GM15510 (cell line): ENCODE data around the gene DGKG.

Experiments
- POLR2A ChIP-seq: IDR thresholded peaks from 3 replicates; pipeline ENCODE4 v1.6.1; 2011; ENCODE audit warnings: borderline replicate concordance; ENCODE audit not compliant: insufficient read length; ENCODE audit errors: extremely low read depth

The DGKG gene

DNA sequence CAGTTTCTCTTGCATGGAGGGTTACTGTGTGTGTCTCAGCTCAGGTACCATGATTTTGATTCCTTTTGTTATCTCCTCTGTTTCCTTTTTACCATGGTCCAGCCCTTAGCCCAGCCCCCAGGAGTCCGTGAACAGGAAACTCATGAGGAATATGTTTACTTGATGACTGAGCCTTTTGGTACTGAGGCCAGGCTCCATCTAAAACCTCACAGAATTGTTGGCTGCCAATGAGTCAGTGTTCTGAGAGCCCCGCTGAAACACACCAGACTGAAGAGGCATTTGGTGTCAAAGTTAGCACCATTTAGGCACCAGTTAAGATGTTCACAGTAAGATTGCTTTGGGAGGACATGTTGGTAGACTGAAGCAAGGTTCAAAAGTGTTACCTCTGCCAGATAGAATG, 80.9 kb downstream of the DGKG start:
- no peak for TF ChIP-seq POLR2A

DNA sequence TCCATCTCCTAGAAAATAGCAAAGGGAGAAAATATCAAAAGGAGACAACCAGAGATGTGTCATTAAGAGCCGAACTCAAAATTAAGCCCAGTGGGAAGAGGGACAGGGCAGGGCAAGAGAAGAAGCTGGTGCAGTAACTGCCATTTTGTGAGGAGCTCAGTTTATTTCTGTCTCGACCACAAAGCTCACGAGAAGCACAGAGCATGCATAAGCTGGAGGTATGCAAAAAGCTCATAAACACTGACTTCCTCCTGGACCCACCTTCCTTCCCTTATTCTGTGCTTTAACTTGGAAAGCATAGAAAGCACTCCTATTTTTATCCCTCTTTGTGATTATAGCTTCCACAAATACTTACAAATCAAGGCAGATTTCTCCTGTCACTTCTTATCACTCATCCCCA, 81.3 kb downstream of the DGKG start:
- no peak for TF ChIP-seq POLR2A

DNA sequence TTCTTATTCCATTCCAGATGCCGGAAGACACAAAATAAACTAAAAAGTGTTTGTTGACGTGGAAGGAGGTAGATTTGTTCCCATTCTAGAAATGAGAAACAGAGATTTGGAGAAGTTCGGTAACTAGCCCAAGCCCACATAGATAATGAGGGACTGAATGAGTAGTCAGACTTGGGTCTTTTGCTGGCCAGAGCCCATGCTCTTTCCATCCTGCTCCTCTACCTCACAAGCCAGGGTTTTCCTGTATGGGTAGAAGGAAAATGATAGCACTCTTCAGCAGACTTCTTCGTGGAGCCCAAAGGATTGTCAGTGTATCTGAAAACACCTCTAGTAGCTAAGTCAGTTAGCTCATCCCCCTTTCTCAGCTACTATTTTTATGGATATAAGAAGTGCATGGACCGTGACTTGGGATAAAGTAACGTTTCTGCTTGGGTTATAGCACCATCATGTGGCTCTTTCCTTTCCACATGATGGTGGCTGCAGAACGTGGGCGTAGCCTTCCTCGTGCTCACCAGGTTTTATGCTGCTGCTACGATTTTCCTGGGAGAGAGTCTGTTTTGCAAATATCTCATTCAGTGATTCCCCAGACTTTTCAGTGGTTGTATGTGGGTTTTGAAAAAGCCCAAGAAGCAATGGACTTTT, 84.6 kb downstream of the DGKG start:
- no peak for TF ChIP-seq POLR2A

DNA sequence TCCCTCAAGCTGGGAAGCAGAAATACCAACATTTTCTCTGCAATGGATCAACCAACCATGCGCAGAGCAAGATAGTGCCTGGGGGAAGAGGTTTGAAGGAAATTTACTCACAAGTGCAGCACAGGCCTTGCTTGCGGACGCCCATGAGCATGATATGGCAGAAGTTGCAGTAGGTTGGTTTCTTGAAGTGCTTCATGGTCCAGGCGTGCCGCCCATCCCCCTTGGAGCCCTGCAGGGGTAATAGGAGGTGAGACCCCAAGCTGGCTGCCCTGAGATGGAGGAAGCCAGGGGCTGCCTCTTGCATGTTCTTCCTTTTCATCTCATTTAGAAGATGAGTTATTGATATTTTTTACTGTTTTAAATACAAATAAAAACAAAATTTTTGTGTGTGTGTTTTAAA, 86.6 kb downstream of the DGKG start:
- TF ChIP-seq POLR2A = no peak

DNA sequence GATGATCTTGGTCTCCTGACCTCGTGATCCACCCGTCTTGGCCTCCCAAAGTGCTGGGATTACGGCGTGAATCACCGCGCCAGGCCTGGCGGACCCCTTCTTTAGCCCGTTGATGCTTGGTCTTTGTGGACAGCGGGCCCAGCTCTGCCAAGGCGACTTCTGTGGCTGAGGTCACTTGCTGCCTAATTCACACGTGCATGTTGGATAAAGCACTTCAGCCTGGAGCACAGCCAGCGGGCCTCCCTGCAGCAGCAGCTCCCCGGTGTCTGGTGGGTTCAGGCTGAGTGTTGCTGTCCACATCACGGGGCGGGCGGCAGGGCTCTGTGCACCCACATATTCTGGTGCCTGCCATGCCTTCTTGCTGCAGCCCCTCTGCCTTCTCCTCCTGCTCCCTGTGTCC, 88.4 kb downstream of the DGKG start:
- no peak for TF ChIP-seq POLR2A

DNA sequence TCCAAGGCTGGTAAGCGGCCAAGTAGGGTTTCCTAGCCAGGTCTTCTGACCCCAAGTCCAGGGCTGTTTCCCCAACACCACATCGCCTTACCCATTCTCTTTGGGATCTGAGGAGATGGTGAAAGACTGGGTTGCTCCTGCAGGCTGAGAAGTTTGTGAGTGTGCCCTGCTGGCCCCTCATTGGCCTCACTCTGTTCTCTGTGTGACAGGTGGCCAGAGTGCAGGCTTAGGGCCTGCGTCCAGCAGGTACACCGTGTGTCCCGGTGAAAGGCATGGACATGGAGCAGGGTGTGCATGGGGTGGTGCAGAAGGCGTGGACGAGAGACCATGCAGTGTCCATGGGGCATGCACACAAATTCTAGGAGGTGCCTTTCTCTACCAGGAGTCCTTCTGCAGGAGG, 91.3 kb downstream of the DGKG start:
- no peak for TF ChIP-seq POLR2A

DNA sequence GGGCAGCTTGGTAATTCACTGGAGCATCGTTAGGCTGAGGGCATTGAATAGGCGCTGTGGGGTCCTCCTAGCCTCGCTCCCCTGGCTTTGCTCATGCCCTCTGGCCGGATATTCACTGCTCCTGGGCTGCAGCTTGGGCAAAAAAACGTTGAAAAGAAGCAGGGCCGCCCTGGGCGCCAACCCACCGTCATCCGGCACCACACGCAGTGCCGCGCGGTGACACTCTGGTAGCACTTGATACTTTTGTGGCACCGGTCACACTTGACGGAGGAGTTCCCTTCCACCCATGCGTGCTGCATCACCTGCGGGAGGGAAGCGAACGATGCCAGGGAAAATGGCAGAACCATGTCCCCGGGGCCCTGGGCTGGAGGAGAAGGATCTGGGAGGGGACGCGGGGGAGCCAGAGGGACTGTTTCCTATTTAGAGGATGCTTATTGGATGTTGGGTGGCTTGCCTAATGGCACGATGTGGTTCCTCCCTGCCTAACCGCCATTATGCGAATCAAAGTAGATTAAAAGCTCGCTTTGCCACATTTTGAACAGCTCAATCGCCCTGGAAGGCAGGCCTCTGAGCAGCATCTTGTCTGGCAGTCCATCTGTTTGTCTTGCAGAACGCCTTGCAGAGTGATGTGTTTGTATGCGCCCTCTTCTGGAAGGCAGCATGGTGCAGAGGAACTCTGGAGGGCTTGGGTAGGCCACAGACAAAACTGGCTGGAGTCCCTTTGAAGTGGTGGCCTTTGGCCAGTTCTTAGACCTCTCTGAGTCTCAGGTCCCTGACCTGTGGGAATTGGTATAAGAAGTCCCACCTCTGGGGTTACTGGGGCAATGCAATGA, 93.2 kb downstream of the DGKG start:
- no peak for TF ChIP-seq POLR2A

DNA sequence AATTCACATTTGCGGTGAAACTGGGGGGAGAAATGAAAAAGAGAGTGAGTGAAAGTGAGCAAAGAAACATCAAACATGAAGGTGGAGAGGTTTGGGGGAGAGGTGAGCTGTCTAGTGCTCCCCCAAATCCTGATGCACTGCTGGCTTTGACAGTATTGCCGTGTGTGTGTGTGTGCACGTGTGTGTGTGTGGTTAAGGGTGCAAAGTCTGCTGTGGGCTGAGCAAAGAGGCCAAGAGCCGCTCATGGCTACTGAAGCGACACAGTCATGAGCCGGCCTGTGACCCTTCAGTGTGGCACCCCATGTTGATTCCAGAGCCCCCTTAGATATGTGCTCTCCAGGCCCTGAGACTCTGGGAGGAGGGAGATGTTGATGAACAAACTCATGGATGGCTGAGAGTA, 94.3 kb downstream of the DGKG start:
- TF ChIP-seq POLR2A = no peak

DNA sequence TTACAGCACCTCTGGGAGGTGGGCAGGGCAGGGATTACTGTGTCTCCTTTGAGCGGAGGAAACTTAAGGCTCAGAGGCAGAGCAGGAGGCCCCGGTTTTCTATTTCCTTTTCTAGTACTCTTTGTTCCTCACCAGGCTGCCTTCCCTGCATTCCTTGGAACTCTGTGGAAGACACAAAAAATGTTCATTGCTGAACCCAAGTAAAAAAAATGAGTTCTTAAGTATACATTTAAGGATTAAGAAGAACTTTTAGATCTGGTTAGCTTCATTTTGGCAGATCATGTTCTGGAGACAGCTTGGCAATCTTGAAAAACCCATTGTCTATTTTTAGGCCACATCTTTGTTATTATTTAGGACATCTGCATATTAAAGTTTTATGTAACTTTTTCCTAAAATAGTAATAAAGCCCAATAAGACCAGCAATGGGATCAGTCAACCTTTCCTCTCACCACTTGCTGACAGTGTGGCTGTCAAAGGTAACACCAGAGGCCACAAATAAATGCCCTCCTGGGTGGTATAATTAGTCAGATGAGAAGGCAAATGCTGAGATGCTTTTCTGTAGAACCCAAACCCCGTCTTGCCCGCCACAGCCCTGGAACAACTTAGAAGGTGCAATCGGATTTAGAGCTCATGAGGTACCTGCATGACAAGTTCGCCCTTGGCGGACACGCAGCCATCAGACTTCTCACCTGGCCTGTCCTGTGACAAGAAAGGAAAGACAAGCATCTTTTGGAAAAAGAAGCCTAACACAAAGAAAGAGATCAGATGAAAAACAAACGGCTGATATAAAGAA, 97.2 kb downstream of the DGKG start:
- no peak for TF ChIP-seq POLR2A

DNA sequence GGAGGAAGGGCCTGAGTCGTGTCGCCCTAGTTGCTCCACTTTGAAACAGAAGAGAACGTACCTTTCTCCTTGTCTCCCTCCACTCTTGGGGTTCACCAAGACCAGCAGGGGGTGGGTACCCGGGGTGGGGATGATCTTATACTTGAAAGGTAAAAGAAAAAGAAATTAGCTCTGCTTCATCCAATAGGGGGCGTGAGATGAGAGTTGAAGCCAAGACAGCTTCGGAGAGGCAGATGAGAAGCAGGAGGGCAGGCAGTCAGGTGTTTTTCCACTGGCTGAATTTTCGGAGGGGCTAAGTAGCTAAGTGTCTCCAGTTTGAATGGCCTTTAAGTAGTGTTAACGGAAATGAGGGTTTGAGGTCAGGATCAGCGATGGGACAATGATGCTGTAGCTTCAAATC, 100.4 kb downstream of the DGKG start:
- TF ChIP-seq POLR2A = no peak

DNA sequence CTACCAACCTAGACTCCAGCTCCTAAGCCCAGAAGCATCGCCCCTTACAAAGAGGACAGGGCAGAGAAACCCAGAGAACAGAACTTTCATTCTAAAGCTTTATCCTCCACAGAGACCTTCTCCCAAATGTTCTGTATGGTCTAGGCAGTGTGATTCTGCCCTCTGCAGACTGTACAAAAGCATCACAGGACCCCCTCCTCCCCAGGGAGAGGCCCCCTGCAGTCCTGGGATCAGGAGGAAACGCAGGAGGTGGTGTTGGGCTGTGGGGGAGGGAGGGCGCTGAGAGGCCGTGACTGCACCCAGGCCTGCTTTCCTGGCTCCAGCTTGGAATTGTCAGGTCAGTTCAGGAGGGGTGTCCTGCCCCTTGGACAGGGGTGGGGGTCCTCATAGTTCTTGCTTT, 101.3 kb downstream of the DGKG start:
- TF ChIP-seq POLR2A = no peak

DNA sequence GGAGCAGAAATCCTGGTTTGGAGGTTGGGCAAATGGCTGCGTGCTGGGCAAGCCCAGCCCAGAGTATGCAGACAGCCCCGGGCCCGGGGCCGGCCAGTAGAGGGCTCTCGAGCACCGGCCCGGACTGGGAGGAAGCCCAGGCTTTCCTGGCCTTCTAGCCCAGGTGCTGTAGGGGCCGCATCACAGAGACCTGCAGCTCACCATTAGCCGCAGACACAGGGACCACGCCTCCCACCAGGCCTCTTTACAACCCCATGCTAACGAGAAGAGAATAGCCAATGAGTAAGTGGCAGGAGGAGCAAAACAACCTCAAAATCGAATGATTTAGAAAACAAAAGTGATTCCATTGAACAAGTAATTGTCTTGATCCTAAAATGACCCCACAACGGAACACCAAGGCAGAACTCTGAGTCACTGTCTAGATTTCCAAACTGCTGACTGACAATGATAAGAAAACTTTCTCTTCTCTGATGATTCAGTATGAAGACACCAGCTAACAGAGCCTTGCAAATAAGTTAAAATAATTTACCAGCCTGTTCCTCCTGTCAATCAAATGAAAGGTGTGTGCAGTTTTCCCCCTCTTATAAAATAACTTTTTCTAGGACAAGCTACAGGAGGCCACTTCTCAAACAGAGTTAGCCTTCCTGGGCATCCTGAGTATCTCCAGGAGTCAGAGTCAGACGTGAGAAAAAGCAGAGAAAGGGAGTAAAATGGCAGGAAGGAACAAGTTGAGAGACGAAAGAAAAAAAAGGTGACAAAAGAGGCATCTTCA, 102.2 kb downstream of the DGKG start:
- TF ChIP-seq POLR2A = no peak

DNA sequence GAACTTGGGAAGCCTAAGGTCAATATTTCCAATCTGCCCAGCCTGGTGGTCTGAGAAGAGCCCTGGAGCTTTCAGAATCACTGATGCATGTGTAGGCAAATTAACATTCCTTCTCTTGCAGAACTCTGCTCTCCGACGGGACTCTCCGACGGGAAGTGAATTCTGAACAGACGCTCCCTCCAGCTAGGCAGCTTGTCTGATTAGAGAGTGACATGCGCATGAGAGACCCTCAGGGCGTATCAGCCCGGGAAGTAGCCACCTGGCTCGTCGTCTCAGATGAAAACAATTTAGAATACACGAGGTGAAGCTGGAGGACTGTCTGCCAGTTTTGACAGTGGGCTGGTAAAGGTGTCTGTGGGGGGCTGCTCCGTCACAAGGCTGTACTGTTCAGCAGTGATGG, 103.1 kb downstream of the DGKG start:
- no peak for TF ChIP-seq POLR2A

DNA sequence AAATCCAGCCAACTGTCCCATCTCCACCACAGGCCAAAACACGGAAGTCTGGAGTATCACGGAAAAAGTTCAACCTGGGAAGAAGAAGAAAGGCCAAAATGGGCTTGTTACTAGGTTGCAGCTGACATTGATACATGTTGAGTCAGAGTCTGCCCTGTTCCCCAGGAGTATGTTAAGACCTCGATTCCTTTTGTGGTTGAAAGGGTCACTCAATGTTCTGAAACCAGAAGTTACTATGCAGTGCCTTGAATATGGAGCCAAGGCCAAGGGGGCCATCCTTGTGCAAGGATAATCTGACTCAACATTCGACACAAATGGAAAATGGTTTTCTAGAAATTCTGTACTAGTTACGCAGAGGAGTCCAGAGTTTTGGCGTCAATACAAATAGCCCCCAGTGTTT, 104.2 kb downstream of the DGKG start:
- no peak for TF ChIP-seq POLR2A
